ENCODE data around the gene TRPM5.

- TF ChIP-seq EP300 (IDR thresholded peaks at IDR 0.05) (no peak), CTCF (IDR thresholded peaks at IDR 0.05) (no peak), POLR2A (IDR thresholded peaks at IDR 0.05) (no peak)
Observed at GRCh38 chr11:2436013-2436520, 8.2 kb downstream of the TRPM5 start.
